ENCODE results near the gene ATP5F1B. TPM values are rescaled to one million over a fixed set of nuclear protein-coding genes. Genes with fewer than 3 reads are reported as not detected.

Gene ATP5F1B
- polyA plus RNA-seq, 2 donors, result 222 to 636 TPM

GRCh38 chr12:56629459-56630179, 16.2 kb downstream of the ATP5F1B start:
- no peaks in the 10 kb centered on the region for H3K27me3 ChIP-seq (ENCODE audit: control insufficient read depth in 1 of 2, insufficient read depth in 2 of 2, low read length in 2 of 2)
- WGBS, 2 donors, result 0 to 1% methylated on average over 46 of the region's 46 CpGs
- peak overlapping the region; percentile 70 to 93 for H3K4me3 ChIP-seq (ENCODE audit: low read depth in 1 of 2, low read length in 2 of 2)
- no peaks in the 10 kb centered on the region for H3K9me3 ChIP-seq (ENCODE audit: control insufficient read depth in 2 of 2, insufficient read depth in 1 of 2, low read depth in 1 of 2, low read length in 1 of 2)
- no peaks in the 10 kb centered on the region for H3K36me3 ChIP-seq (ENCODE audit: control insufficient read depth in 2 of 2, insufficient read depth in 2 of 2, low read length in 1 of 2)
- H3K4me1 ChIP-seq (ENCODE audit: control insufficient read depth in 2 of 2, insufficient read depth in 2 of 2, low read length in 1 of 2), result peaks cover 2 to 17% of the 10 kb centered on the region in 2 donors
- peak overlapping the region; percentile 84 to 86 for H3K27ac ChIP-seq (ENCODE audit: low read depth in 2 of 2, low read length in 1 of 2)

- H3K27me3 ChIP-seq (ENCODE audit: control insufficient read depth in 1 of 2, insufficient read depth in 2 of 2, low read length in 2 of 2), result no peaks in the 10 kb centered on the region
- H3K36me3 ChIP-seq (ENCODE audit: control insufficient read depth in 2 of 2, insufficient read depth in 2 of 2, low read length in 1 of 2), result no peaks in the 10 kb centered on the region
- peak overlapping the region; percentile 84 to 86 for H3K27ac ChIP-seq (ENCODE audit: low read depth in 2 of 2, low read length in 1 of 2)
- no peaks in the 10 kb centered on the region for H3K9me3 ChIP-seq (ENCODE audit: control insufficient read depth in 2 of 2, insufficient read depth in 1 of 2, low read depth in 1 of 2, low read length in 1 of 2)
- H3K4me1 ChIP-seq (ENCODE audit: control insufficient read depth in 2 of 2, insufficient read depth in 2 of 2, low read length in 1 of 2), result peaks cover 2 to 17% of the 10 kb centered on the region in 2 donors
- 0 to 1% methylated on average over 18 of the region's 18 CpGs for WGBS, 2 donors
- H3K4me3 ChIP-seq (ENCODE audit: low read depth in 1 of 2, low read length in 2 of 2), result peak overlapping the region; percentile 70 to 93
Observed at GRCh38 chr12:56628671-56629458, 16.9 kb downstream of the ATP5F1B start.

GRCh38 chr12:56626701-56627100, 19.1 kb downstream of the ATP5F1B start:
- Histone ChIP-seq H3K36me3 (ENCODE audit: control insufficient read depth in 2 of 2, insufficient read depth in 2 of 2, low read length in 1 of 2) (no peaks in the 10 kb centered on the region), H3K27me3 (ENCODE audit: control insufficient read depth in 1 of 2, insufficient read depth in 2 of 2, low read length in 2 of 2) (no peaks in the 10 kb centered on the region), H3K4me1 (ENCODE audit: control insufficient read depth in 2 of 2, insufficient read depth in 2 of 2, low read length in 1 of 2) (peaks cover 2 to 5% of the 10 kb centered on the region in 2 donors), H3K9me3 (ENCODE audit: control insufficient read depth in 2 of 2, insufficient read depth in 1 of 2, low read depth in 1 of 2, low read length in 1 of 2) (no peaks in the 10 kb centered on the region), H3K4me3 (ENCODE audit: low read depth in 1 of 2, low read length in 2 of 2) (no peak overlapping the region), H3K27ac (ENCODE audit: low read depth in 2 of 2, low read length in 1 of 2) (no peak overlapping the region)

GRCh38 chr12:56622535-56622934, 23.2 kb downstream of the ATP5F1B start:
- 87 to 89% methylated on average over 1 of the region's 1 CpG for WGBS, 2 donors
- Histone ChIP-seq H3K4me3 (ENCODE audit: low read depth in 1 of 2, low read length in 2 of 2) (no peak overlapping the region), H3K36me3 (ENCODE audit: control insufficient read depth in 2 of 2, insufficient read depth in 2 of 2, low read length in 1 of 2) (no peaks in the 10 kb centered on the region), H3K27me3 (ENCODE audit: control insufficient read depth in 1 of 2, insufficient read depth in 2 of 2, low read length in 2 of 2) (no peaks in the 10 kb centered on the region), H3K4me1 (ENCODE audit: control insufficient read depth in 2 of 2, insufficient read depth in 2 of 2, low read length in 1 of 2) (no peaks in the 10 kb centered on the region), H3K9me3 (ENCODE audit: control insufficient read depth in 2 of 2, insufficient read depth in 1 of 2, low read depth in 1 of 2, low read length in 1 of 2) (no peaks in the 10 kb centered on the region), H3K27ac (ENCODE audit: low read depth in 2 of 2, low read length in 1 of 2) (no peak overlapping the region)

- Histone ChIP-seq H3K4me3 (ENCODE audit: low read depth in 1 of 2, low read length in 2 of 2) (no peak overlapping the region), H3K27me3 (ENCODE audit: control insufficient read depth in 1 of 2, insufficient read depth in 2 of 2, low read length in 2 of 2) (no peaks in the 10 kb centered on the region), H3K36me3 (ENCODE audit: control insufficient read depth in 2 of 2, insufficient read depth in 2 of 2, low read length in 1 of 2) (peaks cover 25 to 41% of the 10 kb centered on the region in 2 donors), H3K27ac (ENCODE audit: low read depth in 2 of 2, low read length in 1 of 2) (no peak overlapping the region), H3K4me1 (ENCODE audit: control insufficient read depth in 2 of 2, insufficient read depth in 2 of 2, low read length in 1 of 2) (no peaks in the 10 kb centered on the region), H3K9me3 (ENCODE audit: control insufficient read depth in 2 of 2, insufficient read depth in 1 of 2, low read depth in 1 of 2, low read length in 1 of 2) (no peaks in the 10 kb centered on the region)
Observed at GRCh38 chr12:56616925-56617324, 28.9 kb downstream of the ATP5F1B start.

- no peaks in the 10 kb centered on the region for H3K9me3 ChIP-seq (ENCODE audit: control insufficient read depth in 2 of 2, insufficient read depth in 1 of 2, low read depth in 1 of 2, low read length in 1 of 2)
- peaks cover 32 to 48% of the 10 kb centered on the region in 2 donors for H3K36me3 ChIP-seq (ENCODE audit: control insufficient read depth in 2 of 2, insufficient read depth in 2 of 2, low read length in 1 of 2)
- H3K27me3 ChIP-seq (ENCODE audit: control insufficient read depth in 1 of 2, insufficient read depth in 2 of 2, low read length in 2 of 2), result no peaks in the 10 kb centered on the region
- H3K4me1 ChIP-seq (ENCODE audit: control insufficient read depth in 2 of 2, insufficient read depth in 2 of 2, low read length in 1 of 2), result no peaks in the 10 kb centered on the region
- no peak overlapping the region for H3K27ac ChIP-seq (ENCODE audit: low read depth in 2 of 2, low read length in 1 of 2)
- no peak overlapping the region for H3K4me3 ChIP-seq (ENCODE audit: low read depth in 1 of 2, low read length in 2 of 2)
- 88 to 93% methylated on average over 3 of the region's 3 CpGs for WGBS, 2 donors
Observed at GRCh38 chr12:56616244-56616643, 29.5 kb downstream of the ATP5F1B start.

GRCh38 chr12:56614627-56615026, 31.2 kb downstream of the ATP5F1B start:
- peaks cover 46 to 59% of the 10 kb centered on the region in 2 donors for H3K36me3 ChIP-seq (ENCODE audit: control insufficient read depth in 2 of 2, insufficient read depth in 2 of 2, low read length in 1 of 2)
- no peak overlapping the region for H3K27ac ChIP-seq (ENCODE audit: low read depth in 2 of 2, low read length in 1 of 2)
- H3K9me3 ChIP-seq (ENCODE audit: control insufficient read depth in 2 of 2, insufficient read depth in 1 of 2, low read depth in 1 of 2, low read length in 1 of 2), result no peaks in the 10 kb centered on the region
- H3K4me1 ChIP-seq (ENCODE audit: control insufficient read depth in 2 of 2, insufficient read depth in 2 of 2, low read length in 1 of 2), result no peaks in the 10 kb centered on the region
- no peak overlapping the region for H3K4me3 ChIP-seq (ENCODE audit: low read depth in 1 of 2, low read length in 2 of 2)
- WGBS, 2 donors, result 78 to 82% methylated on average over 8 of the region's 8 CpGs
- no peaks in the 10 kb centered on the region for H3K27me3 ChIP-seq (ENCODE audit: control insufficient read depth in 1 of 2, insufficient read depth in 2 of 2, low read length in 2 of 2)

GRCh38 chr12:56604355-56604754, 41.4 kb downstream of the ATP5F1B start:
- WGBS, 2 donors, result 96 to 98% methylated on average over 3 of the region's 3 CpGs
- peaks cover 56 to 60% of the 10 kb centered on the region in 2 donors for H3K36me3 ChIP-seq (ENCODE audit: control insufficient read depth in 2 of 2, insufficient read depth in 2 of 2, low read length in 1 of 2)
- no peaks in the 10 kb centered on the region for H3K27me3 ChIP-seq (ENCODE audit: control insufficient read depth in 1 of 2, insufficient read depth in 2 of 2, low read length in 2 of 2)
- no peak overlapping the region for H3K27ac ChIP-seq (ENCODE audit: low read depth in 2 of 2, low read length in 1 of 2)
- no peaks in the 10 kb centered on the region for H3K4me1 ChIP-seq (ENCODE audit: control insufficient read depth in 2 of 2, insufficient read depth in 2 of 2, low read length in 1 of 2)
- no peaks in the 10 kb centered on the region for H3K9me3 ChIP-seq (ENCODE audit: control insufficient read depth in 2 of 2, insufficient read depth in 1 of 2, low read depth in 1 of 2, low read length in 1 of 2)
- H3K4me3 ChIP-seq (ENCODE audit: low read depth in 1 of 2, low read length in 2 of 2), result no peak overlapping the region

- H3K27ac ChIP-seq (ENCODE audit: low read depth in 2 of 2, low read length in 1 of 2), result no peak overlapping the region
- H3K4me1 ChIP-seq (ENCODE audit: control insufficient read depth in 2 of 2, insufficient read depth in 2 of 2, low read length in 1 of 2), result no peaks in the 10 kb centered on the region
- peaks cover 70 to 75% of the 10 kb centered on the region in 2 donors for H3K36me3 ChIP-seq (ENCODE audit: control insufficient read depth in 2 of 2, insufficient read depth in 2 of 2, low read length in 1 of 2)
- H3K27me3 ChIP-seq (ENCODE audit: control insufficient read depth in 1 of 2, insufficient read depth in 2 of 2, low read length in 2 of 2), result no peaks in the 10 kb centered on the region
- H3K9me3 ChIP-seq (ENCODE audit: control insufficient read depth in 2 of 2, insufficient read depth in 1 of 2, low read depth in 1 of 2, low read length in 1 of 2), result no peaks in the 10 kb centered on the region
- H3K4me3 ChIP-seq (ENCODE audit: low read depth in 1 of 2, low read length in 2 of 2), result no peak overlapping the region
- 75 to 79% methylated on average over 3 of the region's 3 CpGs for WGBS, 2 donors
Observed at GRCh38 chr12:56602239-56602638, 43.5 kb downstream of the ATP5F1B start.

All from esophagus (tissue), 2 donors.